Activated T-cell treated with anti-CD3 and anti-CD28 coated beads for 48 hours (primary cell): ENCODE results near the gene GAS7.

ENCODE experiments used
- DNase-seq: peaks from one replicate; pipeline ENCODE4 v3.0.0-alpha.2; 2020; ENCODE audit warnings: low read depth

The GAS7 gene

GRCh38 chr17:10048629-10049350 is 149.6 kb downstream of the GAS7 start:
- DNase-seq, result no peak

- no peak for DNase-seq
Measured at GRCh38 chr17:10046786-10047785, 151.3 kb downstream of the GAS7 start.

- no peak for DNase-seq
Measured at GRCh38 chr17:10045871-10046658, 152.3 kb downstream of the GAS7 start.

- no peak for DNase-seq
Measured at GRCh38 chr17:10042589-10043244, 155.7 kb downstream of the GAS7 start.

- DNase-seq, result no peak
Measured at GRCh38 chr17:10041916-10042588, 156.4 kb downstream of the GAS7 start.

- no peak for DNase-seq
Measured at GRCh38 chr17:10041287-10041612, 157.2 kb downstream of the GAS7 start.

GRCh38 chr17:10036511-10037061 is 161.8 kb downstream of the GAS7 start:
- no peak for DNase-seq

- DNase-seq, result no peak
Measured at GRCh38 chr17:10035885-10036284, 162.5 kb downstream of the GAS7 start.

GRCh38 chr17:10034719-10035475 is 163.5 kb downstream of the GAS7 start:
- DNase-seq, result no peak

- no peak for DNase-seq
Measured at GRCh38 chr17:10033959-10034358, 164.4 kb downstream of the GAS7 start.

- no peak for DNase-seq
Measured at GRCh38 chr17:10033449-10033848, 165.0 kb downstream of the GAS7 start.

GRCh38 chr17:10032118-10032852 is 166.1 kb downstream of the GAS7 start:
- DNase-seq, result no peak

GRCh38 chr17:10031606-10032005 is 166.8 kb downstream of the GAS7 start:
- no peak for DNase-seq

GRCh38 chr17:10031127-10031526 is 167.3 kb downstream of the GAS7 start:
- no peak for DNase-seq

GRCh38 chr17:10029129-10029528 is 169.3 kb downstream of the GAS7 start:
- no peak for DNase-seq

GRCh38 chr17:10025976-10026901 is 172.2 kb downstream of the GAS7 start:
- DNase-seq, result no peak

- no peak for DNase-seq
Measured at GRCh38 chr17:10025224-10025623, 173.2 kb downstream of the GAS7 start.

GRCh38 chr17:10022416-10022815 is 176.0 kb downstream of the GAS7 start:
- DNase-seq, result no peak
